ENCODE measurements around the gene PFKM. TPM values are rescaled to one million over a fixed set of nuclear protein-coding genes. Genes with fewer than 3 reads are reported as not detected.

The PFKM gene
- total RNA-seq, 1 donor from 2014 or later, result 33.9 TPM

DNA sequence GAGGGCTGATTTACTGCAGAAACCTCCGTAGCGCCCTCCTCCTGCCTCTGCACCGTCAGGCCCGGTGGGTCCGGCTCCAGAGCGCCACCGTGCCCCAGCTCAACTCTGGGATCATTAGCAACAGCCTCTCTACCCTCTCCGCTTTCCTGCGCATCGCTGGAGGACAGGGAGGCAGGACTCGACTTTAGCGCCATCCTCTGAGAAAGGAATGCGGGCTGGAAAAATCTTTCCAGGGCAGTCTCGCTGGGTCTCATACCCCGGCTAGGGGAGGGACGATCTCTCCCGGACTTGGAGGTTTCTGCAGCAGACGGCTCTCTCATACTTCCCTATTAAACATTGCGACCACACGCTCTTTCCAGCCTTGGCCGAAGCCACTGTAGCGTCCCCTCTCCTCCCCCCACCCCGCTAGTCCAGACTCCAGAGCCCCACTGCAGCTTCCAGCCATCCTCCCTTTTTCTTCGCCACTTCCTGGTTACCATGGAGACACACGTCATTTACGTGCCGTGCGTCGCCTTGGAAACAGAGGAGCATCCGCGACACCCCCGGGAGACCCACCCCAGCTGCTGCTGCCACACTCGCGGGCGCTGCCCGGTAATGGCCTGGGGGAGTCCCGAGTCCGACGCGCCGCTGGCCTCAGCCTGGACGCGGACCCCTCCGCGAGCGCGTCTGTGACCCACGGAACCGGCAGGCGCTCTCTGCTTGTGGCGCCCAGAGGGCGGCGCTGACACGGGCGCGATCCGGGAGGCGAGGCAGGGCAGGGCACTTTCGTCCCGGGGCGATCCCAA is 64.1 kb downstream of the PFKM start, which contains the start of gene CCDC184:
CCDC184 (plus strand) TSS at position 554 of the 785 bp plus-strand sequence. CDS start 479 bp downstream, outside the sequence.
- peak within 1 kb of the TSS; percentile 54 for H3K4me3 ChIP-seq (ENCODE audit: low read depth, low read length)
- TF ChIP-seq, protein P1, sequence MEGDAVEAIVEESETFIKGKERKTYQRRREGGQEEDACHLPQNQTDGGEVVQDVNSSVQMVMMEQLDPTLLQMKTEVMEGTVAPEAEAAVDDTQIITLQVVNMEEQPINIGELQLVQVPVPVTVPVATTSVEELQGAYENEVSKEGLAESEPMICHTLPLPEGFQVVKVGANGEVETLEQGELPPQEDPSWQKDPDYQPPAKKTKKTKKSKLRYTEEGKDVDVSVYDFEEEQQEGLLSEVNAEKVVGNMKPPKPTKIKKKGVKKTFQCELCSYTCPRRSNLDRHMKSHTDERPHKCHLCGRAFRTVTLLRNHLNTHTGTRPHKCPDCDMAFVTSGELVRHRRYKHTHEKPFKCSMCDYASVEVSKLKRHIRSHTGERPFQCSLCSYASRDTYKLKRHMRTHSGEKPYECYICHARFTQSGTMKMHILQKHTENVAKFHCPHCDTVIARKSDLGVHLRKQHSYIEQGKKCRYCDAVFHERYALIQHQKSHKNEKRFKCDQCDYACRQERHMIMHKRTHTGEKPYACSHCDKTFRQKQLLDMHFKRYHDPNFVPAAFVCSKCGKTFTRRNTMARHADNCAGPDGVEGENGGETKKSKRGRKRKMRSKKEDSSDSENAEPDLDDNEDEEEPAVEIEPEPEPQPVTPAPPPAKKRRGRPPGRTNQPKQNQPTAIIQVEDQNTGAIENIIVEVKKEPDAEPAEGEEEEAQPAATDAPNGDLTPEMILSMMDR (IDR thresholded peaks at IDR 0.05; ENCODE audit: insufficient read depth, low read length, poor library complexity, severe bottlenecking), result peak; percentile 23
- no peak for DNase-seq (ENCODE audit: low read depth)
- H3K36me3 ChIP-seq (ENCODE audit: control insufficient read depth, insufficient read depth, low read length), result no peaks in the 10 kb centered on the region
- peaks cover 44% of the 10 kb centered on the region for H3K27me3 ChIP-seq (ENCODE audit: control insufficient read depth, insufficient read depth, low read length)

DNA sequence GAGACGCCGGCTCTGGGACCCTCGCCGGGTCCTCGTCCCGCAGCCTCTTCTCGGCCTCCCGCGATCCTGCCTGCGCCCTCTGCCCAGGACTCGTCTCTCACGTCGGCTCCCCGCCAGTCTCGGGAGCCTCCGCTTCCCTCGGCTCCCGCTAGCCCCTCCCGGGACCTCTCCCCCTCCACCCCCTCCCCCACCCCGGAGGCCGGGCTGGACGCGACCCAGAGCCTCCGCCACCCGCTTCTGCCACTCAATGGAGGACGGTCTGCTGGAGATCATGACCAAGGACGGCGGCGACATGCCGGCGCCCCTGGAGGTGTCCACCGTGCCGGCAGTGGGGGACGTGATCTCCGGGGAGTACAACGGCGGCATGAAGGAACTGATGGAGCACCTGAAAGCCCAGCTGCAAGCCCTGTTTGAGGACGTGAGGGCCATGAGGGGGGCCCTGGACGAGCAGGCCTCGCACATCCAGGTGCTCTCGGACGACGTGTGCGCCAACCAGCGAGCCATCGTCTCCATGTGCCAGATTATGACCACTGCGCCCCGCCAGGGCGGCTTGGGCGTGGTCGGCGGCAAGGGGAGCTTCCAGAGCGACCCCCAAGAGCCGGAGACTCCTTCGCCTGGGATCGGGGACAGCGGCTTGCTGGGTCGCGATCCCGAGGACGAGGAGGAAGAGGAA is 64.8 kb downstream of the PFKM start:
- Histone ChIP-seq H3K36me3 (ENCODE audit: control insufficient read depth, insufficient read depth, low read length) (no peaks in the 10 kb centered on the region), H3K27me3 (ENCODE audit: control insufficient read depth, insufficient read depth, low read length) (peaks cover 44% of the 10 kb centered on the region), H3K4me3 (ENCODE audit: low read depth, low read length) (peak overlapping the region; percentile 54)
- DNase-seq (ENCODE audit: low read depth), result no peak
- TF ChIP-seq, protein P1 (IDR thresholded peaks at IDR 0.05; ENCODE audit: insufficient read depth, low read length, poor library complexity, severe bottlenecking), result no peak

DNA sequence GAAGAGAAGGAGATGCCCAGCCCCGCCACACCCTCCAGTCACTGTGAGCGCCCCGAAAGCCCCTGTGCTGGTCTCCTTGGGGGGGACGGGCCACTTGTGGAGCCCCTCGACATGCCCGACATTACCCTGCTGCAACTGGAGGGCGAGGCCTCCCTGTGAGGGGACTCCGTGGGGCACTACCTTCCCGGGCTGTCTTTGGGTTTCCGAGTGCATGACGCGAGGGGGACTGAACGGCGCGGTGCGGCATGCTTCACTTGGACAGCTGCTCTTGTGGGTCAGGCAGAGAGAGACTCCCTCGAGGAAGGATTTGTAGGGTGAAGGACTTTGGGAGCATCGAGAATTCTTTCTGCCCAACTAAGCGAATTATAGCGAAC is 65.4 kb downstream of the PFKM start:
- Histone ChIP-seq H3K36me3 (ENCODE audit: control insufficient read depth, insufficient read depth, low read length) (no peaks in the 10 kb centered on the region), H3K27me3 (ENCODE audit: control insufficient read depth, insufficient read depth, low read length) (peaks cover 44% of the 10 kb centered on the region), H3K4me3 (ENCODE audit: low read depth, low read length) (no peak overlapping the region)
- no peak for DNase-seq (ENCODE audit: low read depth)
- TF ChIP-seq, protein P1 (IDR thresholded peaks at IDR 0.05; ENCODE audit: insufficient read depth, low read length, poor library complexity, severe bottlenecking), result no peak

DNA sequence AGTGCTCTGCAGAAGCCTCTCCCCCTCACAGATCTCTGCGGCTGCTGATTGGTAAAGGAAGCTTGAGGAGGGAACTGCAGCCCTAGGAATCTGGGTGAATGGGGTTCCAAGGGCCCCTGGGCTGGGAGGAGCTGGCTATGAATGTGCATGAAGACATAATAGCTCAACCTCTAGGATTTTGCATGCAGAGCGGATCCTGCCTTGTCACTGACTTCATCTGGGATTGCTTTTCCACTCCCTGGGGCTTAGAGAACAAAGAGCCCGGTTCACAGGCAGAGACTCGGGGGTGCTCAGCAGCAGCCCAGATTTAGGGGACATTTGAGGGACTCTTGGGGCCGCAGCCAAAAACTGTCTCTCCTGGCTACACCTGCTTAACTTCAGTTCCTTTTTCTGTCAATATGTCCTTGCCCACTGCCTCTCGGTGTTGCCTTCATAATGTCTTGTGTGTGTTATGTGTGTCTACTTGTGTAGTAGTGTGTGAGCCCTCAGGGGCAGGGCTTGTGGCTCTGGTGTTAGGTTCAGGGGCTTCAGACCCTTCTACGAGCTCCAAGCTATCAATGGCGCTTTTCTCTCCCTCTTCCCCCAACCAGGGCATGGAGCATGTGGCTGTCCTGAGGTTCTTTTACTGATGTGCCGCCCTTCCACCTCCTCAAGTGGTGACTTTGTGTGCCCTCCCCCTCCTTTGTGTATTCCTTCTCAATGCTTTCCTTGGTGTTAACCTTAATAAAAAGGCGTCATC is 66.2 kb downstream of the PFKM start:
- no peak for DNase-seq (ENCODE audit: low read depth)
- peaks cover 45% of the 10 kb centered on the region for H3K27me3 ChIP-seq (ENCODE audit: control insufficient read depth, insufficient read depth, low read length)
- no peaks in the 10 kb centered on the region for H3K36me3 ChIP-seq (ENCODE audit: control insufficient read depth, insufficient read depth, low read length)
- TF ChIP-seq, protein P1 (IDR thresholded peaks at IDR 0.05; ENCODE audit: insufficient read depth, low read length, poor library complexity, severe bottlenecking), result no peak
- H3K4me3 ChIP-seq (ENCODE audit: low read depth, low read length), result no peak overlapping the region

DNA sequence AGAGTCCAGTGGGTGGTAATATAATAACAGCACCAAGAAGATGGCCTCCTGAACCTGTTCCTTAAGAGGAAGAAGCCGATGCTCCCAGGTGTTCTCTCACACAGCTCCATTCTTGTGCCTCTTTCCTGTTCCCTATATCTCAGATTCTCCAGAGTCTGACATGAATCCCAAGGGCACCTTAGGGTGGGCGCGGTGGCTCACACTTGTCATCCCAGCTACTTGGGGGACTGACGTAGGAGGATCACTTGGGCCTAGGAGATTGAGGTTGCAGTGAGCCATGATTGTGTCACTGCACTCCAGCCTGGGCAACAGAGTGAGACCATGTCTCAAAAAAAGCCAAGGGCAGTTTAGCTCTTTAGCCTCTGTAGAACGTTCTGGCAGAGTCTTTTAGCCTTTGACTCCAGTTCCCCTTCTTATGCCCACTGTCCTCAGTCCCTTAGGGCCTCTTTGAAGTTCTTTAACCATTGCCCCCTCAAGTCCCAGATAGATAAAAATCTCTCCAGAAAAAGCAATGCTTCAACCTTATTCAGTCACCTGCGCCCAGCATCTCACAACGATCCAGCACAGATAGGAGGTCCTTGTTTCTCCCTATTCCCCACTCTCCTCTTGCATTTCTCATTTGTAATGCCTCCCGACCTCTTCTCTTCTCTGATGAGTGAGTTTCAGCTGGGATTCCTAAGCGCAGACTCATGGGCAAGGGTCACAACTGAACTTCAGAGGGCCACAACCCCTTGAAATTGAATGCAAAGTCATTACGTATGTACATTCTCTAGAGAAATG is 68.9 kb downstream of the PFKM start:
- H3K4me3 ChIP-seq (ENCODE audit: low read depth, low read length), result no peak overlapping the region
- TF ChIP-seq, protein P1 (IDR thresholded peaks at IDR 0.05; ENCODE audit: insufficient read depth, low read length, poor library complexity, severe bottlenecking), result no peak

More for the DNA sequence above, 68.9 kb downstream of the PFKM start:
- no peaks in the 10 kb centered on the region for H3K36me3 ChIP-seq (ENCODE audit: control insufficient read depth, insufficient read depth, low read length)
- H3K27me3 ChIP-seq (ENCODE audit: control insufficient read depth, insufficient read depth, low read length), result peaks cover 41% of the 10 kb centered on the region
- DNase-seq (ENCODE audit: low read depth), result no peak
